GM12875 (cell line): ENCODE measurements around the gene CPNE9.

Source experiments
- H3K4me3 ChIP-seq: one replicate; pipeline ENCODE4 v1.5.1; 2011; ENCODE audit warnings: low read depth, low read length, control low read depth
- CTCF ChIP-seq: IDR thresholded peaks from 2 replicates; pipeline ENCODE4 v1.5.1; 2011; ENCODE audit warnings: low read depth, mild to moderate bottlenecking, control low read depth, inconsistent platforms, low read length, moderate library complexity, borderline replicate concordance; ENCODE audit not compliant: insufficient read depth

Gene CPNE9

GRCh38 chr3:9695345-9695744 is 8.3 kb upstream of the CPNE9 start:
- H3K4me3 ChIP-seq, result no peak overlapping the region
- TF ChIP-seq CTCF, result no peak

GRCh38 chr3:9695746-9696145 is 7.9 kb upstream of the CPNE9 start:
- H3K4me3 ChIP-seq, result no peak overlapping the region
- no peak for TF ChIP-seq CTCF

GRCh38 chr3:9696480-9697220 is 7.0 kb upstream of the CPNE9 start:
- TF ChIP-seq CTCF, result no peak
- H3K4me3 ChIP-seq, result no peak overlapping the region

GRCh38 chr3:9697892-9698291 is 5.7 kb upstream of the CPNE9 start:
- H3K4me3 ChIP-seq, result no peak overlapping the region
- no peak for TF ChIP-seq CTCF

GRCh38 chr3:9698293-9698692 is 5.3 kb upstream of the CPNE9 start:
- no peak overlapping the region for H3K4me3 ChIP-seq
- TF ChIP-seq CTCF, result no peak

- TF ChIP-seq CTCF, result no peak
- H3K4me3 ChIP-seq, result no peak overlapping the region
These were observed 3.1 kb upstream of the CPNE9 start for GRCh38 chr3:9700536-9700935.

GRCh38 chr3:9701006-9701405 is 2.6 kb upstream of the CPNE9 start:
- H3K4me3 ChIP-seq, result no peak overlapping the region
- TF ChIP-seq CTCF, result no peak
